ENCODE data around the gene AP4M1.

Gene AP4M1

GRCh38 chr7:100101016-100101862 is at the start of gene AP4M1, which contains the start of gene MCM7:
AP4M1 (plus strand) TSS chr7:100101643; CDS start chr7:100101715, 72 bp downstream.
MCM7 (minus strand) TSS chr7:100101397; CDS start chr7:100101294, 103 bp downstream.
- peak; percentile 99 for DNase-seq (ENCODE audit: low spot score)

GRCh38 chr7:100053215-100053614 is 48.2 kb upstream of the AP4M1 start:
- peak; percentile 80 for DNase-seq (ENCODE audit: low spot score)

- DNase-seq (ENCODE audit: low spot score): no peak
Measured at GRCh38 chr7:100057006-100057405, 44.4 kb upstream of the AP4M1 start.

GRCh38 chr7:100059251-100059739 is 42.1 kb upstream of the AP4M1 start:
- no peak for DNase-seq (ENCODE audit: low spot score)

- DNase-seq (ENCODE audit: low spot score): no peak
Measured at GRCh38 chr7:100061518-100062193, 39.8 kb upstream of the AP4M1 start.

GRCh38 chr7:100063376-100063775 is 38.1 kb upstream of the AP4M1 start:
- no peak for DNase-seq (ENCODE audit: low spot score)

- no peak for DNase-seq (ENCODE audit: low spot score)
Measured at GRCh38 chr7:100064162-100064561, 37.3 kb upstream of the AP4M1 start.

GRCh38 chr7:100065452-100066186 is 35.8 kb upstream of the AP4M1 start:
- DNase-seq (ENCODE audit: low spot score): peak; percentile 76

GRCh38 chr7:100066953-100067352 is 34.5 kb upstream of the AP4M1 start:
- no peak for DNase-seq (ENCODE audit: low spot score)

GRCh38 chr7:100069991-100070390 is 31.5 kb upstream of the AP4M1 start:
- no peak for DNase-seq (ENCODE audit: low spot score)

GRCh38 chr7:100071018-100071723 is 30.3 kb upstream of the AP4M1 start:
- no peak for DNase-seq (ENCODE audit: low spot score)

GRCh38 chr7:100072462-100072861 is 29.0 kb upstream of the AP4M1 start:
- DNase-seq (ENCODE audit: low spot score): no peak

GRCh38 chr7:100074841-100075240 is 26.6 kb upstream of the AP4M1 start:
- DNase-seq (ENCODE audit: low spot score): no peak

GRCh38 chr7:100075418-100075817 is 26.0 kb upstream of the AP4M1 start:
- no peak for DNase-seq (ENCODE audit: low spot score)

- no peak for DNase-seq (ENCODE audit: low spot score)
Measured at GRCh38 chr7:100077205-100077604, 24.2 kb upstream of the AP4M1 start.

GRCh38 chr7:100079024-100079560 is 22.4 kb upstream of the AP4M1 start:
- DNase-seq (ENCODE audit: low spot score): no peak

- DNase-seq (ENCODE audit: low spot score): no peak
Measured at GRCh38 chr7:100080907-100081534, 20.4 kb upstream of the AP4M1 start.

- DNase-seq (ENCODE audit: low spot score): peak; percentile 97
Measured at GRCh38 chr7:100081535-100082102, 19.8 kb upstream of the AP4M1 start, which contains the start of gene ZNF3. ZNF3 (minus strand) TSS chr7:100081723; CDS start chr7:100077357, 4,366 bp downstream.

GRCh38 chr7:100082978-100083377 is 18.5 kb upstream of the AP4M1 start:
- DNase-seq (ENCODE audit: low spot score): no peak

- DNase-seq (ENCODE audit: low spot score): no peak
Measured at GRCh38 chr7:100085515-100085914, 15.9 kb upstream of the AP4M1 start.

Measured in AG08395 (cell line).